Measurements from ENCODE around the gene ZBTB7B. TPM values are rescaled to one million over a fixed set of nuclear protein-coding genes. Genes with fewer than 3 reads are reported as not detected.

ZBTB7B gene
- total and polyA plus RNA-seq, 2 donors (not counting 1 experiment from before 2014, with no cell fraction given), result 55.7 to 67.3 TPM

DNA sequence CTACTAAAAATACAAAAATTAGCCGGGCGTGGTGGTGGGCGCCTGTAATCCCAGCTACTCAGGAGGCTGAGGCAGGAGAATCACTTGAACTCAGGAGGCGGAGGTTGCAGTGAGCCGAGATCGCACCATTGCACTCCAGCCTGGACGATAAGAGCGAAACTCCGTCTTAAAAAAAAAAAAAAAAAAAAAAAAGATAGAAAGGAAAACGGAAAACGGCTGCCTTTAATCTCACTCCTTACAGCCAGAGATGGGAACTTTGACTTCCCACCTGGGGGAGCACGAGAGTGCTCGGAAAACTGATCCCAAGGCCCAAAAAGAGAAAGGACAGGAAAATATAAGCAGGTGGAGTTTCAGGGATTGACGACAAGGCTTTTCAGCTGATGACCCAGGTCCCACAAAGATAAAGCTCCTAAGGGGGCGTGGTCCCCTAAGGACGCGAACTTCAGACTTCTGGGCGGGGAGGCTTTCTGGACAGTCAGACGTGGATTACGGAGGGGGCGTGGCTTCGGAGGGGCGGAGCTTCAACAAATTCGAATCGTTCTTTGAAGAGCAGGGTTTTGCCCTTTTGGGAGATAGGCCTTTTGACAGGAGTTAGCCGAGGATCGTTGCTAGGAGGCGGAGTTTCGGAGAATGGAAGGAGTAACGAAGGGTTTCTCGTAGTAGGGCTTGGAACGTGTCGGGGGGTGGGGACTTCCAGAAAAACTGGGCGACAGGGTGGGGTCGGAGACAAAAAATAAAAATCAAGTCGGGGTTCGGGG is 29.1 kb upstream of the ZBTB7B start:
- no peaks in the 10 kb centered on the region for H3K9me3 ChIP-seq (ENCODE audit: control extremely low read depth in 1 of 3, control insufficient read depth in 2 of 3, insufficient read depth in 1 of 3, low read length in 2 of 3)
- no peaks in the 10 kb centered on the region for H3K27me3 Mint-ChIP-seq
- peaks cover 0 to 18% of the 10 kb centered on the region in 2 experiments for H3K36me3 ChIP-seq (replicated peaks in 1 of 2; ENCODE audit: control extremely low read depth in 1 of 2, control insufficient read depth in 1 of 2, extremely low read depth in 1 of 2, insufficient read depth in 2 of 2, low read length in 1 of 2)
- no peak overlapping the region for H3K4me3 Mint-ChIP-seq
- no peak overlapping the region for H3K27ac Mint-ChIP-seq
- H2AFZ ChIP-seq (ENCODE audit: insufficient read depth, low read depth, low read length, poor library complexity, severe bottlenecking), result peak overlapping the region; percentile 68
- H3K27ac ChIP-seq (ENCODE audit: low read length in 2 of 2), result peak overlapping the region; percentile 90 to 94
- WGBS (ENCODE audit: insufficient coverage), result 1% methylated on average over 25 of the region's 37 CpGs
- DNase-seq (peak; percentile 94), ATAC-seq (ENCODE audit: low read depth) (peak; percentile 18)
- TF ChIP-seq EZH2 (IDR thresholded peaks at IDR 0.05; ENCODE audit: borderline replicate concordance, insufficient read depth, low read depth, low read length, poor library complexity, severe bottlenecking) (no peak), CTCF (IDR thresholded peaks at IDR 0.05) (no peak)
- H3K4me3 ChIP-seq (ENCODE audit: control extremely low read depth in 1 of 5, extremely low read depth in 1 of 5, insufficient read depth in 1 of 5, low read depth in 2 of 5, low read length in 4 of 5), result peak overlapping the region; percentile 71 to 99 (median 90)
- H3K9ac ChIP-seq (ENCODE audit: low read length), result peak overlapping the region; percentile 86
- peaks cover 67% of the 10 kb centered on the region for H3K79me2 ChIP-seq (ENCODE audit: control insufficient read depth, insufficient read depth, low read length)
- CTCF ChIA-PET, result interaction anchor here (0.6 to 8.7 kb wide), 21 partner anchors 10 to 638 kb away, joined by 3 to 110 read pairs (median 4); partner anchors contain the start of genes FLAD1, KRTCAP2, PBXIP1 and PMVK
- H3K4me1 ChIP-seq (ENCODE audit: control insufficient read depth in 2 of 2, insufficient read depth in 2 of 2, low read length in 2 of 2), result peaks cover 22 to 44% of the 10 kb centered on the region in 2 donors
- H3K4me1 Mint-ChIP-seq, result peaks cover 30% of the 10 kb centered on the region
- no peaks in the 10 kb centered on the region for H3K27me3 ChIP-seq (replicated peaks in 1 of 4; ENCODE audit: control extremely low read depth in 1 of 4, control insufficient read depth in 3 of 4, insufficient read depth in 4 of 4, low read length in 3 of 4)
- POLR2A ChIA-PET, result interaction anchor here (0.7 to 3.8 kb wide), 14 partner anchors 10 to 868 kb away, joined by 3 to 32 read pairs (median 8); partner anchors contain the start of genes FLAD1, PBXIP1, PMVK and PYGO2
- H3K9me3 Mint-ChIP-seq (ENCODE audit: insufficient read depth), result no peaks in the 10 kb centered on the region
- H4K20me1 ChIP-seq (ENCODE audit: control insufficient read depth, insufficient read depth, low read length, poor library complexity, severe bottlenecking), result peaks cover 39% of the 10 kb centered on the region
- H3K4me2 ChIP-seq (replicated peaks; ENCODE audit: low read depth, low read length, poor library complexity, severe bottlenecking), result peak overlapping the region; percentile 86
- intact Hi-C loops (cut with micrococcal nuclease), result loop anchor here (1.0 to 5.0 kb wide), 5 partner anchors 12 to 199 kb away; partner anchors contain the start of genes KRTCAP2, PYGO2 and TRIM46
